HCT116 (cell line): ENCODE data around the gene NAA50. TPM values are rescaled to one million over a fixed set of nuclear protein-coding genes. Genes with fewer than 3 reads are reported as not detected.

Experiments
- ATAC-seq: fragments of 200-7000 bp; cut with Tn5 transposase; 2 replicates; pipeline ENCODE4 v1.9.1; 2020; ENCODE audit warnings: mild to moderate bottlenecking, moderate library complexity
- BruUV-seq: library from RNA; stranded (reverse); fragments of 400-500 nt; replicated peaks from 2 replicates; lab custom pipeline; 2021; lab: Mats Ljungman, UMichigan
- CTCF ChIA-PET: fragments of 300-600 bp; sonication (Branson Sonifier 250); formaldehyde crosslinking; loops from one replicate; lab custom pipeline; 2021; ENCODE audit warnings: antibody characterized with exemption; lab: Charles Lee
- POLR2A ChIA-PET: fragments of 300-600, 350-600 bp; sonication (Branson Sonifier 250); formaldehyde crosslinking; loops from one replicate; lab custom pipeline; 2021; ENCODE audit warnings: antibody characterized with exemption; lab: Charles Lee
- RAD21 ChIA-PET, 2 experiments: fragments of 300-600 bp; sonication (Branson Sonifier 250); formaldehyde crosslinking; loops; one replicate each; lab custom pipeline; 2023; ENCODE audit warnings: low total read pairs in 2 of 2; ENCODE audit not compliant: uncharacterized antibody in 2 of 2, unreplicated experiment in 2 of 2, low non-redundant PET in 1 of 2; lab: Charles Lee
- DNase-seq: peaks from one replicate; pipeline ENCODE4 v3.0.0-alpha.2; 2010; ENCODE audit warnings: low read depth, low spot score
- H2AFZ ChIP-seq: fragments of 200-600 bp; shearing (Covaris generic), sonication (generic); 2 replicates; pipeline ENCODE4 v1.6.1; 2017; ENCODE audit warnings: low read depth, mixed run types, mixed read lengths, antibody characterized with exemption, low read length; ENCODE audit not compliant: poor library complexity, severe bottlenecking
- H3K27ac ChIP-seq: 2 replicates; pipeline ENCODE4 v1.5.1; 2012; ENCODE audit warnings: low read depth, low read length
- H3K27me3 ChIP-seq: fragments of 200-600 bp; sonication (generic); 2 replicates; pipeline ENCODE4 v1.6.1; 2016; ENCODE audit warnings: mixed run types, low read length, mixed read lengths; ENCODE audit not compliant: insufficient read depth
- H3K36me3 ChIP-seq, 2 experiments: fragments of 200-500 bp in 1 of 2; fragments of 200-600 bp in 1 of 2; sonication (Bioruptor generic) in 1 of 2; sonication (generic) in 1 of 2; 2 replicates each; pipeline versions ENCODE4 v1.5.1 to v1.6.1; 2014 to 2016; ENCODE audit warnings: low read length in 2 of 2, inconsistent platforms in 1 of 2, mixed read lengths in 1 of 2, mixed run types in 1 of 2; ENCODE audit not compliant: insufficient read depth in 2 of 2, control insufficient read depth in 1 of 2
- H3K4me1 ChIP-seq, 2 experiments: fragments of 200-600 bp in 1 of 2; sonication (generic) in 1 of 2; 2 replicates each; pipeline versions ENCODE4 v1.5.1 to v1.6.1; 2012 to 2017; ENCODE audit warnings: low read length in 2 of 2, inconsistent platforms in 1 of 2, mild to moderate bottlenecking in 1 of 2, mixed read lengths in 1 of 2, mixed run types in 1 of 2, moderate library complexity in 1 of 2; ENCODE audit not compliant: insufficient read depth in 2 of 2, control insufficient read depth in 1 of 2
- H3K4me2 ChIP-seq: fragments of 200-600 bp; sonication (generic); 2 replicates; pipeline ENCODE4 v1.6.1; 2017; ENCODE audit warnings: mixed run types, low read length, mixed read lengths
- H3K4me3 ChIP-seq, 2 experiments: fragments of 200-600 bp in 1 of 2; sonication (generic) in 1 of 2; replicated peaks in 1 of 2; 2 replicates each; pipeline ENCODE4 v1.5.1; 2011 to 2016; ENCODE audit warnings: low read length in 2 of 2, control low read depth in 1 of 2, low read depth in 1 of 2, mild to moderate bottlenecking in 1 of 2, mixed read lengths in 1 of 2, mixed run types in 1 of 2
- H3K79me2 ChIP-seq: fragments of 200-600 bp; sonication (generic); 2 replicates; pipeline ENCODE4 v1.6.1; 2017; ENCODE audit warnings: mild to moderate bottlenecking, mixed run types, low read length, moderate library complexity, mixed read lengths; ENCODE audit not compliant: insufficient read depth
- H3K9ac ChIP-seq: fragments of 200-600 bp; sonication (generic); 2 replicates; pipeline ENCODE4 v1.6.1; 2016; ENCODE audit warnings: low read length, mixed read lengths
- H3K9me2 ChIP-seq: fragments of 200-600 bp; sonication (generic), shearing (Covaris generic); 2 replicates; pipeline ENCODE4 v1.6.1; 2017; ENCODE audit warnings: mixed run types, mild to moderate bottlenecking, moderate library complexity; ENCODE audit not compliant: insufficient read depth
- H3K9me3 ChIP-seq, 2 experiments: fragments of 200-500 bp in 1 of 2; fragments of 200-600 bp in 1 of 2; sonication (Bioruptor generic) in 1 of 2; sonication (generic) in 1 of 2; 2 replicates each; pipeline ENCODE4 v1.6.1; 2014 to 2017; ENCODE audit warnings: low read length in 2 of 2, mixed read lengths in 2 of 2, inconsistent platforms in 1 of 2, low read depth in 1 of 2, mild to moderate bottlenecking in 1 of 2, mixed run types in 1 of 2, moderate library complexity in 1 of 2; ENCODE audit not compliant: control insufficient read depth in 1 of 2, insufficient read depth in 1 of 2
- H4K20me1 ChIP-seq: fragments of 200-600 bp; sonication (generic), shearing (Covaris generic); 2 replicates; pipeline ENCODE4 v1.6.1; 2017; ENCODE audit warnings: mixed run types, mild to moderate bottlenecking, moderate library complexity; ENCODE audit not compliant: insufficient read depth
- CBX3 ChIP-seq: IDR thresholded peaks from 2 replicates; pipeline ENCODE4 v1.6.1; 2012; ENCODE audit warnings: low read depth
- EZH2phosphoT487 ChIP-seq: fragments of 200-600 bp; IDR thresholded peaks from 2 replicates; pipeline ENCODE4 v1.6.1; 2018; ENCODE audit warnings: antibody characterized with exemption, borderline replicate concordance
- POLR2AphosphoS5 ChIP-seq: IDR thresholded peaks from 2 replicates; pipeline ENCODE4 v1.6.1; 2011; ENCODE audit warnings: mild to moderate bottlenecking, low read depth, low read length, moderate library complexity
- SIN3A ChIP-seq: IDR thresholded peaks from 2 replicates; pipeline ENCODE4 v1.6.1; 2012; ENCODE audit warnings: low read depth
- SP1 ChIP-seq: IDR thresholded peaks from 2 replicates; pipeline ENCODE4 v1.6.1; 2012; ENCODE audit warnings: low read depth
- SRF ChIP-seq: IDR thresholded peaks from 2 replicates; pipeline ENCODE4 v1.6.1; 2012; ENCODE audit warnings: low read depth
- YY1 ChIP-seq: IDR thresholded peaks from 2 replicates; pipeline ENCODE4 v1.6.1; 2011; ENCODE audit warnings: low read length, low read depth, moderate library complexity, mild to moderate bottlenecking; ENCODE audit not compliant: insufficient replicate concordance; ENCODE audit errors: extremely low read depth
- intact Hi-C: fragments of 100-400 bp; cut with micrococcal nuclease; formaldehyde crosslinking; loops from 2 replicates; pipeline ENCODE4 v1.10.0; 2022
- total RNA-seq: library from RNA; stranded (reverse); gene quantifications from one replicate; pipeline ENCODE4 v1.2.1, GENCODE V29; 2021; ENCODE audit not compliant: unreplicated experiment
- TF ChIP-seq, protein P1 (sequence below): IDR thresholded peaks from 2 replicates; pipeline ENCODE4 v1.6.1; 2012

The NAA50 gene
- total RNA-seq, 1 experiment from 2014 or later, result 233 TPM

- Histone ChIP-seq H3K9ac (peak within 1 kb of the TSS; percentile 99), H3K9me3 (no peaks in the 10 kb centered on the region), H3K4me2 (peak within 1 kb of the TSS; percentile 90), H3K36me3 (peaks cover 2 to 12% of the 10 kb centered on the region in 2 experiments; a peak in 1 of 4 replicates), H3K9me2 (no peaks in the 10 kb centered on the region), H3K79me2 (peaks cover 74% of the 10 kb centered on the region), H4K20me1 (peaks cover 25% of the 10 kb centered on the region; the same call in 1 of the 2 replicates), H3K4me1 (peaks cover 6 to 23% of the 10 kb centered on the region in 2 experiments; a peak in 3 of 4 replicates), H2AFZ (peak within 1 kb of the TSS; percentile 98), H3K4me3 (peak within 1 kb of the TSS; percentile 93), H3K27me3 (no peaks in the 10 kb centered on the region), H3K27ac (peak within 1 kb of the TSS; percentile 95)
- TF ChIP-seq YY1, result peak; percentile 68
- TF ChIP-seq EZH2phosphoT487, result no peak
- TF ChIP-seq POLR2AphosphoS5, result peak; percentile 61; the same call in 1 of the 2 replicates
- TF ChIP-seq, protein P1, sequence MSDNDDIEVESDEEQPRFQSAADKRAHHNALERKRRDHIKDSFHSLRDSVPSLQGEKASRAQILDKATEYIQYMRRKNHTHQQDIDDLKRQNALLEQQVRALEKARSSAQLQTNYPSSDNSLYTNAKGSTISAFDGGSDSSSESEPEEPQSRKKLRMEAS, result peak; percentile 87
- peak; percentile 83; the same call in 1 of the 2 replicates for TF ChIP-seq SIN3A
- no peak; the same call in 1 of the 2 replicates for TF ChIP-seq SRF
- peak; percentile 58; the same call in 1 of the 2 replicates for TF ChIP-seq CBX3
- TF ChIP-seq SP1, result peak; percentile 87
- peak; percentile 94 for DNase-seq
- CTCF ChIA-PET, result interaction anchor here (1.5 kb wide), 1 partner anchor 254 kb away, joined by 3 read pairs; no protein-coding TSS in a partner anchor
- intact Hi-C loops, result no loop called here
- POLR2A ChIA-PET, result interaction anchor here (0.7 to 2.7 kb wide), 4 partner anchors 10 to 78 kb away, joined by 3 to 7 read pairs (median 3); no protein-coding TSS in a partner anchor
- no TSS peak for BruUV-seq
- RAD21 ChIA-PET, result no interaction called here
- ATAC-seq, result peak; percentile 70
Observed at GRCh38 chr3:113746548-113747282, 666 bp upstream of the NAA50 start, which contains the start of gene ATP6V1A. Gene ATP6V1A (plus strand): TSS chr3:113747035. CDS start chr3:113778754, 31,719 bp downstream.
